GM18951 (cell line): ENCODE measurements around the gene SEPTIN1.

Source experiments
- POLR2A ChIP-seq: IDR thresholded peaks from 4 replicates; pipeline ENCODE4 v1.6.1; 2011; ENCODE audit warnings: mild to moderate bottlenecking; ENCODE audit not compliant: insufficient read length, insufficient read depth; ENCODE audit errors: extremely low read depth
- in situ Hi-C: fragments of 300-500 bp; cut with MboI; formaldehyde crosslinking; loops from one replicate; pipeline ENCODE4 v1.12.0; 2022; ENCODE audit warnings: low sequenced_read_pairs, mixed read lengths, inconsistent platforms; ENCODE audit not compliant: unreplicated experiment

Gene SEPTIN1

GRCh38 chr16:30382111-30382881, at the start of gene SEPTIN1:
Gene SEPTIN1, minus strand, starts transcription at chr16:30382561. Its CDS starts 19 bp downstream, at chr16:30382542.
- in situ Hi-C loops: no loop called here
- TF ChIP-seq POLR2A: peak; percentile 76

DNA sequence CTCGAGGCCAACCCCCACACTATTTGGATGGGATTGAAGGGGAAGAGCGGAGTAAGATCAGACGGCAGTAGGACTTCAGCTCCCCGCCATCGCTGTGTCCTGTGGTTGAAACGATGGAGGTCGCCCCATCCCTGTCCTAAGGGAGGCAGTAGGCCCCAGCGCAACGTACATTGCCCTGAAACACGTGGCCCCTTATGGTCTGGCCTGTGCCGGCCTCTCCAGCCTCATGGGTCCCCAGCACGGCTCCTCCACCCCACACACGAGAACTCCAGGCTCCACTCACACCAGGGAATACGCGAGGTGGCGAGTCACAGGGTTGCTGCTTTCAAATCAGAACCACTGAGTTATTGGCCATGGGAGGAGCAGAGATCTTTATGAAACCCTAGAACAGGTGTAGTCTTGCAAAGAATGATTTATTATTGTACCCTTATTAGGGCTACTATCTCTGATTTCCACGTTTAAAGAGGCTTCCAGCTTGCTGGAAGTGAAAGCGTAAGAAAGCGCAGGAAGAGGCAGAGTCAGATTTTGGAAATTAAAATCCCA, 48.1 kb upstream of the SEPTIN1 start:
- no peak for TF ChIP-seq POLR2A
- in situ Hi-C loops: no loop called here

- in situ Hi-C loops: no loop called here
- peak; percentile 68 for TF ChIP-seq POLR2A
Observed at GRCh38 chr16:30429678-30430427, 47.5 kb upstream of the SEPTIN1 start, which contains the start of gene DCTPP1. Gene DCTPP1, minus strand, starts transcription at chr16:30430030. Its CDS starts 50 bp downstream, at chr16:30429980.

GRCh38 chr16:30429418-30429677, 47.0 kb upstream of the SEPTIN1 start:
- no peak for TF ChIP-seq POLR2A
- in situ Hi-C loops: no loop called here

DNA sequence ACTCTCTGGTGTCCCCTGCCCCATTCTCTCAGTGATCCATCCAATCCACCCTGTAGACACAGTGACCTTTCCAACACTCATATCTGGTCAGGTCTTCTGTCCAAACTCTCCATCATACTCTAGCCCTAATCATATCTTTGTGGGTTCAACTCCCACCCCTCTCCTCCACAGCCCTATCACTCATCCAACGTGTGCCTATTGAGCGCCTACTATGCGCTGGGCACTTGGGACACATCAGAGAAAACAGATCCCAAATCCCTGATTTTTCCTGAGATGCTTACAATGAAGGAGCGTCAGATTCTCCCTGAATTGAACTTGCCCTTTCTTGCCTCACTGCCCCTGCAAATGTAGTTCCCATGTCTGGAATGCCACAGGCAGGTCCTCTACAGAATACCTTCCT, 45.7 kb upstream of the SEPTIN1 start:
- in situ Hi-C loops: no loop called here
- no peak for TF ChIP-seq POLR2A

DNA sequence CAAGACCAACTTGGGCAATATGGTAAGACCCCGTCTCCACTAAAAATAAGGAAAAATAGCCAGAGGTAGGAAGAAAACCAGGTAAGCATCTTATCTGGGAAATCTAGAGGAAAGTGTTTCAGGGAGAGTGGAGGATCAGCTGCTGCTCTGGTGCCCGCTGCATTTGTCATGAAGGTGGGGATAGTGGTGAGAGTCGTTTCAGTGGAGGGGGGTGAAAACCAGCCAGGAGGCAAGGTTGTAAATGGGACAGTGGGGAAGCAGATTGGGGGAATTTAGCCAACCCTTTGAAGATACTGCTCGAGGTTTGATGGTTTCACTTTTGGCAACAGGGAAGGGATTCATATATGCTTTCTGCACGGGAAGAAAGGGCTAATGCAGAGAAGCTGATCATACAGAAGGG, 38.6 kb upstream of the SEPTIN1 start:
- in situ Hi-C loops: loop anchor here (25.0 kb wide), 2 partner anchors 209 to 959 kb away; partner anchors contain the start of genes BOLA2, SLX1B and SULT1A4
- TF ChIP-seq POLR2A: no peak

GRCh38 chr16:30418350-30419181, 36.2 kb upstream of the SEPTIN1 start:
- in situ Hi-C loops: loop anchor here (25.0 kb wide), 2 partner anchors 206 to 956 kb away; partner anchors contain the start of genes BOLA2, SLX1B and SULT1A4
- no peak for TF ChIP-seq POLR2A

- peak; percentile 69 for TF ChIP-seq POLR2A
- in situ Hi-C loops: loop anchor here (25.0 kb wide), 2 partner anchors 205 to 955 kb away; partner anchors contain the start of genes BOLA2, SLX1B and SULT1A4
Observed at GRCh38 chr16:30417529-30418349, 35.4 kb upstream of the SEPTIN1 start.

- in situ Hi-C loops: loop anchor here (25.0 kb wide), 2 partner anchors 205 to 955 kb away; partner anchors contain the start of genes BOLA2, SLX1B and SULT1A4
- no peak for TF ChIP-seq POLR2A
Observed at GRCh38 chr16:30416624-30417528, 34.5 kb upstream of the SEPTIN1 start.

DNA sequence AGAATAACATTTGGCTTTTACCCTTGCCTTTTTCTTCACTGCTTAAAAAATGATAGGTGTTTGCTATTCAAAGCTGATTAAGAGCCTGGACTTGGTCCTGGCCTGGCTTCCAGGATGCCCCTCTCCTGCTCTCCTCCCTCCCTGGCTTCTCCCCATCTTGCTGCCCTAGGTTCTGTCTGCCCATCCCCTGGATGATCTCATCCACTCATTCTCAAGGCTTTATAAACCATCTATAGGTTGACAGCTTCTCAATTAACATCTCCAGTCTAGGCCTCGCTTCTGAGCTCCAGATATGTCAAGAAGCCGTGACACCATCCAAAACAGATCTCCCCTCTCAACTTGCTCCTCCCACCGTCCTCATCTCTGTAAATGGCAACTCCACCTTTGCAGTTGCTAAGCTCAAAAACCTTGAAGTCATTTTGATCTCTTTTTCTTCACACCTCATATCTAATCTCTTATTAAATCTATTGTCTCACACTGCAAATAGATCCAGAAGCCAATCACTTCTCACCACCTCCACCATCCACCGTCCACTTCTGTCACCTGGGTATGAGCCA, 33.8 kb upstream of the SEPTIN1 start:
- no peak for TF ChIP-seq POLR2A
- in situ Hi-C loops: loop anchor here (25.0 kb wide), 2 partner anchors 204 to 954 kb away; partner anchors contain the start of genes BOLA2, SLX1B and SULT1A4

DNA sequence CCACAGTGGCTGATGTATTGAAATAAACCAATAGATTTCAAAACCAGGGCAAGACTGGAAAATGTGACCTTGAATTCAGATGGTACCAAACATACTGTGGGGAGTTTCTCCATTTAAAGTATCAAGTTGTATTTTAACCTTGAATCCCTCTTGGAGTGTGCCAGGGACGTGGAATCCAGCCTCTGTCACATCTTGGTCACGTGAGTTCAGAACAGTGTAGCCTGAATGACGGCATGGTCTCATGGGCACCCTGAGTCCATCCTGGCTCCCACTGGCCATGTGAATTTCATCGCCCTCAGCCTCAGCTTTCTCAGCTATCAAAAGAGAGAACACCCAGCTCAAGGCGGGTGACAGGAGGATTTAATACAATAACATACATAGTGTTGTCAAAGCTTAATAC, 31.8 kb upstream of the SEPTIN1 start:
- TF ChIP-seq POLR2A: no peak
- in situ Hi-C loops: loop anchor here (25.0 kb wide), 2 partner anchors 202 to 952 kb away; partner anchors contain the start of genes BOLA2, SLX1B and SULT1A4
